GM21786 (cell line): ENCODE data around the gene SKIL.

Experiments used
- ATAC-seq: cut with Tn5 transposase; IDR thresholded peaks from one replicate; pipeline ENCODE4 v1.9.1; 2021; ENCODE audit not compliant: unreplicated experiment

The SKIL gene

DNA sequence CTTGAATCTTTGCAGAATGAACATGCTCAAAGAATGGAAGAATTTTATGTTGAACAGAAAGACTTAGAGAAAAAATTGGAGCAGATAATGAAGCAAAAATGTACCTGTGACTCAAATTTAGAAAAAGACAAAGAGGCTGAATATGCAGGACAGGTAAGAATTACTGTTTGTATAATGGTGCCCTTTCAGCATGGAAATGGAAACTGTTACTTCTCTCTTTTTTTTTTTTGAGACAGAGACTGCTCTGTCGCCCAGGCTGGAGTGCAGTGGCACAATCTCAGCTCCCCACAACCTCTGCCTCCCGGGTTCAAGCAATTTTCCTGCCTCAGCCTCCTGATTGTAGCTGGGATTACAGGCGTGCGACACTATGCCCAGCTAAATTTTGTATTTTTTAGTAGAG is 33.6 kb downstream of the SKIL start:
- no peak for ATAC-seq

DNA sequence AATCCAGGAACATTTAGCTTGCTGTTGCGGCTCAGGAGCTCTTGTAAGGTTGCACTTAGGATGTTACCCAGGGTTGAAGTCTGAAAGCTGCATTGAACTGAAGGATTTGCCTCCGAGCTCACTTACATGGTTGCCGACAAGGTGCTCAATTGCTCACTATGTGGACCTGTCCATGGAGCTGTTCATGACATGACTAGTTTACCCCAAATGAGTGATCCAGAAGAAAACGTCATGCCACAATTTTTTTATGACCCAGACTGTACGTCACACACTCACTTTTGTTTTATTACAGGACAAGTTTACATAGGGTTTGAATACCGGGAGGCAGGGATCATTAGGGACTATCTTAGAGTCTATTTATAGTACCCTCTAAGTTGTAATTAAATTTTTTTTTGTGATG is 40.2 kb downstream of the SKIL start:
- no peak for ATAC-seq

DNA sequence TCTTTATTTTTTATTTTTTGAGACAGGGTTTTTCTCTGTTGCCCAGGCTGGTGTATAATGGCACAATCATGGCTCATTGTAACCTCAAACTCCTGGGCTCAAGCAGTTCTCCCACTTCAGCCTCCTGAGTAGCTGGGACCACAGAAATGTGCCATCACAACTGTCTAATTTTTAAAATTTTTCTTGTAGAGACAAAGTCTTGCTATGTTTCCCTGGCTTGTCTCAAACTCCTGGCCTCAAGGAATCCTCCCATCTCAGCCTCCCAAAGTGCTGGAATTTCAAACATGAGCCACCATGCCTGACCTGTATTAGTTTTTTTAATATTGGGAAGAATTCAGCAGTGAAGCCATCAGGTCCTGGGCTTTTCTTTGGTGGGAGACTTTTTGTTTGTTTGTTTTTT is 47.6 kb downstream of the SKIL start:
- no peak for ATAC-seq

DNA sequence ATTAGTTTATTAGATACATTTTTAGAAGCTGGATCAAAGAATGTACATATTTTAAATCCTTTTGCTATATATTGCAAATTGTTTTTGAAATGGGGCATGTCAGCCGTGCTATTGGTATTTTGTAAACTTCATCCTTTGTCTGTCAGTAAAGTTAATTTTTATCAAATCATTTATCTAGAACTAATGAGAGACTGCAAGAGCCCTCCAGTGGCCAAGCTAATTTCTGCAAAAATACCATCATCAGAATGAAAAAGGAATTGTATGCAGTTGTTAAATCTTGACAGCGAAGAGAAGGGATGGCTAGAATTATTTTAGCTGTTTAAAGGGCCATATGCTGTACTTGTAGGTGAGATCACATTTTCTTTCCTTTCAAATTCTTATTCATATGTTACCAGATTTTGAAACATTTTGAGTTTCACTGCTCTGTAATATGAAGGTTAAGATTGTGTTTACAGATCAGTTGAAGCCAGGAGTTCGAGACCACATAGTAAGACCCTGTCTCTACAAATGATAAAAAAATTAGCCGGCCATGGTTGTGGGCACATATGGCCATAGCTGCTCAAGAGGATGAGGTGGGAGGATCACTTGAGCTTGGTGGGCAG is 53.0 kb downstream of the SKIL start:
- no peak for ATAC-seq

DNA sequence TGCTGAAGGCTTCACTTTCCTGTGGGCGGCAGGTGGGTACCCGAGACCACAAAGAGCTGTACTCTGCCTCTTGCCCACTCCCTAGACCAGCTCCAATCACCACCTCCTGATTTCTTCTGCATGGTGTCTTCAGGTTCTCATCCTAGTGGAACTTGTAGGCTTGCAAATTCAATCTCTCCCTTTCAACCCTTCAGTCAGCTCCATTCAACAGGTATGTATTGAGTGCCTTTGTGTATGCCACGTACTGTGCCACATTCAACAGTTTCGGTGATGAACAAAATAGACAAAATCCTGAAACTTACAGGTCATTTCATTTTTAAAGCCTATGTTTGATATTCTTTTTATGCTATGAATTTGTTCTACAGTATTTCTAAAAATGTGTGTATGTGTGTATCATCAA is 55.8 kb downstream of the SKIL start:
- ATAC-seq = no peak

DNA sequence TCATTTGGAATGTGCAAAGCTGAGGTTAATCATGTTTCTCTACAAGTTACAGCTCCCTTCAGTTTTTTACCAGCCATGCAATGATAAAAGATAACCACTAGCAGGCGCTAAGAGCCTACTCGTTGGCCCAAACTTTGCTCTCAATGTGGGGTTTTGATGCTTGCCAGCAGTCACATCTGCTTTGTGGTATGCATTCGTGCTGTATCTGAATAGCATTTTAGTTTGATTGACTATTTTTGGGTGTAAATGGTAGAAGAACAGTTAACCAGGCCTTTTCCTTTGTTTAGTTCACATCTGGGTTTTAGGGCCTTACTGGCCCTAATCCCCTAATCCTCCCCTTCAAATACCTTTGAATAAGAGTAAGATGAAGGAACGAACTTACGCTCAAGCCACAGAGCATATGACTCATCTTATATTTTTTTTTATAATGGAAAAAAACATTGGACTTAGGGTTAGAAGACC is 56.7 kb downstream of the SKIL start:
- no peak for ATAC-seq

DNA sequence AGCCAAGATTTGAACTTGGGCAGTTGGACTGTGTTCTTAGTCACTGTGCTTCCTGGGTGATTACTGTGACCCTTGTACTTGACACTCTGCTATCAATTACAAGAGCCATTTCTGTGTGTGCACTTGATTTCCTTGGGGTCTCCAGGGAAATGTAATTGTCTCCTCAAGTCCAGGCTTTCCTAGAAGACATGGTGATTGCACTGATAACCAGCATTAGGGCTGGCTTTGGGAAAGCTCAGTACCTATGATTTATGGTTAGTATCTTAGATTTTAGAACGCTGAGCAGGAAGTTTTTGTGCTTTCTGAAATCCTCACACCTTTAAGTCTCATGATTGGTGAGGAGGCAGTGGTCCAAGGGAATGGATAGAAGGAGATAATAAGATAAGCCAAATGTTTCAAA is 59.6 kb downstream of the SKIL start:
- no peak for ATAC-seq

DNA sequence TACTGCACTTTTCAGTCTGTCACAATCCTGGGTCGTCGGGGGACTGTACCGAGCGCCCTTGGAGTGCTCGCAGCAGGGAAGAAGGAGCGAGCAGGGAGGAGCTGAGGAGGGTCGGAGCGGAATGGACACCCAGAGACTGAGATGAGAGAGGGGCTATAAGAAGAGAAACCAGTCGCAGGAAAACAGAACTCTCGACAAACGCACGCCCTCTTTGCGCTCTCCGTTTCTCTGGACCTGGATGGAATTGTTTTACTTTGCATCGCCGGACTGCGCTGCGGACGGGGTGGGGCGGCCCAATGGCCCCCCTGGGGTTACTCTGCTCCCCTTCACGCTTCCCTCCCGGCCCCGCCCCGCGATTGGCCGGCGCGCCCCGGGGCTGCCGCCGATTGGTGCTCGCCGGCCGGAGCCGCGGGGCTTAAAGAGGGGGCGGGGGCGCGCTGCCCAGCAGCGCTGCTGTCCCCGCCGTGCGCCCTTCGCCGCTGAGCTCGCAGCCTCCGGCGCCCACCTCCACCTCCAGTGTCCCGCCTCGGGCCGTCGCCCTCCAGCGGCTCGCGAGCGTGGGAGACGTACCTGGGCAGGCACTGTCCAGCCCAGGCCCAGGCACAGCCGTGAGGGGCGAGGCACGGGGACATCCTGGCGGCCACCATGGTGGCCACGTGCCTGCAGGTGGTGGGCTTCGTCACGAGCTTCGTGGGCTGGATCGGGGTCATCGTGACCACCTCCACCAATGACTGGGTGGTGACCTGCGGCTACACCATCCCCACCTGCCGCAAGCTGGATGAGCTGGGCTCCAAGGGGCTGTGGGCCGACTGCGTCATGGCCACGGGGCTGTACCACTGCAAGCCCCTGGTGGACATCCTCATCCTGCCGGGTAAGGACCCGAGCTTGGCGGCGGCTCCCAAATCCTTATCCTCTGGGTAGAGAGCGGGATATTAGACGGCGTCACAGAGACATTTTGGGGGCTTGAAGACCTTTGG is 61.2 kb downstream of the SKIL start, which contains the start of gene CLDN11:
Gene CLDN11, plus strand, starts transcription at position 447 of the 977 bp plus-strand sequence. Its CDS starts 199 bp downstream, at position 646.
- no peak for ATAC-seq

DNA sequence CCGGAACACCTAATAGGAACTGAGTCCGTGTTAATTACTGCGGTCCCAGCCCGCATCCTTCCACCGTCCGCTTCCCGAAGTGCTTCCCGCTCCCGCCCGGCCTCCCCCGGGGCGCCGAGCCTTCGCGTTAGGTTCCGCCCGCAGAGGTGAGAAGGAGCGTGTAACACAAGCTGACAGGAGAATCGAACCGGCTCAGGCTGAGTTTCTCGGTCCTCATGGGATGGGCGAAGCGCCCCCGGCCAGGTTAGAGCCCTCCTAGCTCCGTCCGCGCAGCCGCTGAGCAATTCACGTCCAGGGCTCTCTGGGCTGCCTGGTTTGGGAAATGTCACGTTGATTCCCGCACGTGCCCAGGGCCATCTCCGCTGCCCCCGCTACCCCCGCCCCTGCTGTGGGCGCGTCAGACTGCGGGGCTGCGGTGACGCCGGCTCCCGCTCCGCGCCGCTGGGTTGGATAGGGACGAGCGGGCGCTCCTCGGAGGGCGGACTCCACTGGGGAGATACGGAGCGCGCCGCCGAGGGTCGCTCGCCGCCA is 62.1 kb downstream of the SKIL start:
- ATAC-seq = no peak

DNA sequence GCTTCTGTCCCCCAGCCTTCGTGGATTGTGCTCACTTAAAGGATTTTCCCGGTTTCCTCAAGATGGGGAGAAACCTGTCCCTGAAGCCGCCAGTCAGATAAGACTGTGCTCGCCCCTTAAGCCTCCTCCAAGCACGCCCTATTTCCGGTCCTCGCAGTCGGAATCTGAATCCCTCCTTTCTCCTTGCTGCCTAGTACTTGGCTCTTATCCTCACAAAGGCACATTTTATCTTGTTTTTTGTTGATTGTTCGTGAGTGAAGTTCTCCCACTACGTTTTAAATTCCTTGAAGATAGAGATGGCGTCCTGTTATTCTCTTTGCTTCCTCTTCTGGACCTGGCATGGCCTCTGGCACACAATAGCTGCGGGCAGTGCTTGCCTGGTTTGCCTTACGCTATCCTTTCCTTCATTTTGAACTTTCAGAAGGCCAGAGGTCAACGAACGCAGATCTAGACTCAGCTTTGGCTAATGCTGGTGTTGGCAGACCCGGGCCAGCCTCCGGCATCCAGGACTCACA is 62.8 kb downstream of the SKIL start:
- ATAC-seq = no peak

DNA sequence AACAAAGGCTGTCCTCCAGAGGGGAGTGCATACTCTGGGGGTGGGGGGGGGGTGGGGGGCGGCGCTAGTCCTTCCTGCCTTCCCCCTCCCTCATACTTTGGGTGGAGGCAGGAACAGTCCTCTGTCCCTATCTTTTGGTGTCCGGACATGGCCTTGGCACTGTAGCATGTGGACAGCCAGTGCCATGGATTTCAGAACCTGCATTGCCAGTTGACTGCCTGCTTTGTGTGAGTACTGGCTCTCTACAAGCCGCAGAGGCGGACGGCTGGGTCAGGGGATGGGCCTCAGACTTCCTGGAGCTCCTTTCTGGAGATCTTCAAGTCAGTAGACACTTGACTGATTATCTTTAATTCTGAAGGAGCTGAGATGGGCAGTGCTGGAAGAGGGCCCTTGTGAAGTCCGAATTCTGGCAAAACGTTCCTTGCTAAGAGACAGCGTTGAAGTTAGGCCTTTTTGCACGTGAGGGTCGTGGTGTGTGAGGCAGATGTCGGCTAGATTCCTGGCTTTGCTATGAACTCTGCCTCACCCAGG is 63.7 kb downstream of the SKIL start:
- no peak for ATAC-seq

DNA sequence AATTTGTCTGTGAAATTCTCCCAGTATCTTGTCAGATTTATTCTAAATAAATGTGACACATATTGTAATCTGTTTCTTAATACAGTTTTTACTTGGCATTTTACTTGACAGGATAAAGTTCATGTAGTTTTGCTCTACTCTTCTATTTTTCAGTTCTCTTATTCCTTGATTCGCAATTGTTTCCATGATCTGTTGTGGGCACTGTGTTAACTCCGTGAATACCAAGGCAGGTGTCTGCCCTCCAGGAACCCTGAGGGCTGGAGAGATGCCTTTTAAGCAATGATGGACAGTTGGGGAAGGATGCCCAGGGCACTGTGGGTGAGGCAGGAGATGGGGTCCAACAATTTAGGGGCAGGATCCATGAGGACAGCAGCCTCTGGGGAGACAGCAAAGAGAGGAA is 64.2 kb downstream of the SKIL start:
- no peak for ATAC-seq

DNA sequence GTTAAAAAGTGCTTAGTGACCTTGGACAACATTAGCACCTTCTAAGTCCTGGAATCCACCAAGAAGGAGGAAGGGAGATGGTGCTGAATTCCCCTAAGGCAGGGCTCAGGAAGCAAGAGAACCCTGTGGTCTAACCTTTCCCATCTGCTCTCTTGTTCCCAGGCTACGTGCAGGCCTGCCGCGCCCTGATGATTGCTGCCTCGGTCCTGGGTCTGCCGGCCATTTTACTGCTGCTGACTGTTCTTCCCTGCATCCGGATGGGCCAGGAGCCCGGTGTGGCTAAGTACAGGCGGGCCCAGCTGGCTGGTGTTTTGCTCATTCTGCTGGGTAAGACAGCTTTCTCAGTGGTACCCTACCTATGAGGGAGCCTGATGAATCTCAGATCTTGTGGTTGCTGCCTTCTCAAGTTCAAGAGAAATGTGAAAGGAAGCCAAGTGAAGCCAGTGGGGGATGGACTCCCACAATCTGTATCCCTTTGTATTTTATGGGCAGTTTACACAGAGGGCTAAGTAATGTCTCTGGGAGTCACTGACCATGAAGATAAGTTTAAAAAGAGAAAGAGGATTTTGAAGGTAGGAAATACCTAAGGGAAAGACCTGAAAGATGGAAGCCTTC is 65.6 kb downstream of the SKIL start:
- ATAC-seq = no peak

DNA sequence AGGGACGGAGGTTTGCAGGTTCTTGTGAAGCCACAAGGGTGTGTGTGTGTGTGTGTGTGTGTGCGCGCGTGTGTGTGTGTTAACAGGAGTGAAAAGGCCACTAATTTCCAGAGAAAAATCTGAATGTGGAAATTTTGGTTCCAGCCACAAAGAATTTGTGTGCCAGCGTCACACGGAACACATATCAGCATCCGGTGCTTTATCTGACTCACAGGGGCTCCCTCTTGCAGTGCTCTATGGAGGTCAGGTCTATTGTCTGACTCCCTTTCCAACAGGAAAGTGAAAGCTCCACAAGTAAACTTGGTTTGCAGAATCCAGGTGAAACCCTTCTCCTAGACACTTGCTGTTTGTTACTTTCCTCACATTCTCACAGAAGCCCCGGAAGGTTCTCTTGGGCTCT is 67.4 kb downstream of the SKIL start:
- no peak for ATAC-seq

DNA sequence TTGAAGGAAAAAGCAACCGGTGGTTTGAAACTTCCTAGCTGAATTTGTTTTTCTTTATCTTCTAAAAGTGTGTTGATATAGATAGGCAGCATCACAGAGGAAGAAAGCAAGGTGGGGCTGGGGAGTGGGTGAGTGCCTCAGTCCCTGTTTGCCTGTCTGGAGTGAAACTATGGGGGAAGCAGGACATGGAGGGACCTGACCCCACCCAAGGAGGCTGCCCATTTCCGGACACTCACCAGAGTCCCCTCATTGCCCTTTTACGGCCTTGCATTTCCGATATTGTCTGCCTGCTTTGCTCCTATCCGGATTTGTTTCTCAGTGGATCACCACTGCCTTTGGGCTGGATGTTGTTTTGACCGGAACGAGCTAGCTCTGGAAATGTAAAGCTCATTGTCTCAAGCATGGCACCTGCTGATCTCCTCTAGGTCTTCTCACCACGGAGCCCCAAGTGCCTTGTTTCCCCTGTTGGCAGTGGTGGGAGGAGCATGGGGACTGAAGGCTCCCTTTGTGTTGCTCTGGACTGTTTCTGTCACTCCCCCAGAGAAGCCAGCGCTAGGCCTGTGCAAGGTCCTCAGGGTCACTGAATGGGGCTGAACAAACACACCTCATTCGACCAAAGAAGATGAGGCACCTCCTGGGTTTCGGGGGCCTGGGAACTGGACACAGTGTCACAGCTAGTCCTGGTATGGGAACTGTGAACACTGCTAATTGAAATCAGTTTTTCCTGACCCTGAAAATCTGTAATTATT is 68.2 kb downstream of the SKIL start:
- no peak for ATAC-seq

DNA sequence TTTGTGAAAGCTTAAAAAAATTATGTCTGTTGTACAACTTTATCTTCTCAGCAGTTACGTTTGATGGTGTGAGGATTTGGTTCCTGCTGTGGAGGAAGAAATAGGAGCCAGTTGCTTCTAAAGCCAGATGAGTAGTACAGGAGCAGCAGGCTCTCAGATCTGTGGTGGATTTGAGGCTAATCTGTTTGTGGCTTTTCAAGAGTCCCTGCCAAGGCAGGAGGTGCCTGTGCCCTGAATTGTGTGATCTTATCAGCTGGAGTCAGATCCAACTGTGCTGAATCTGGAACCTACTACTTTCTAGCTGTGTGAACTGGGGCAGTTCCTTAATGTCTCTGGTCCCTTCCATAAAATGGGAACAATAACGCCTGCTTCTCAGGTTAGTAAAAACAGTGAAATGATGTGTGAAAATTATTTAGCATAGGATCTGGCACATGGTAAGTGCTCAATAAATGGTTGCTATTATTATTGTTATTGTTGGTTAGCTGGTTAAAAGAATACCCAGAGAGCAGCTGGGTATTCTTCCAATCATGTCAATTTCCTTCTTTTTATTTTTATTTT is 68.8 kb downstream of the SKIL start:
- no peak for ATAC-seq

DNA sequence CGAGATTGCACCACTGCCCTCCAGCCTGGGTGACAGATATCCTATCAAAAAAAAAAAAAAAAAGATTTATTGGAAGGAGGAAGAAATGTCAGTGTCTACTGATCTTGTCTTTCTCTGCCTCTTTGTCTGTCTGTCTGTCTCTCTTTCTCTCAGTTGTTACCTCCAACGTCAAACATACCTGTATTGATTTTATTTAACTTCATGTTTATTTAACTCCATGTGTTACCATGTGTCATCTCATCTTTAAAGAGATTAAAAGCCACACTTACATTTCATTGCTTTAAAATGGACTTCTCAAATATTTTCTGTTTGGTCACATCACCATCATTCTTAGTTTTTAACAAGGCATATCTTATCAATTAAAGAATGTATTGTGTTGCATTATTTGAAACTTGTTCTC is 70.6 kb downstream of the SKIL start:
- ATAC-seq = no peak

DNA sequence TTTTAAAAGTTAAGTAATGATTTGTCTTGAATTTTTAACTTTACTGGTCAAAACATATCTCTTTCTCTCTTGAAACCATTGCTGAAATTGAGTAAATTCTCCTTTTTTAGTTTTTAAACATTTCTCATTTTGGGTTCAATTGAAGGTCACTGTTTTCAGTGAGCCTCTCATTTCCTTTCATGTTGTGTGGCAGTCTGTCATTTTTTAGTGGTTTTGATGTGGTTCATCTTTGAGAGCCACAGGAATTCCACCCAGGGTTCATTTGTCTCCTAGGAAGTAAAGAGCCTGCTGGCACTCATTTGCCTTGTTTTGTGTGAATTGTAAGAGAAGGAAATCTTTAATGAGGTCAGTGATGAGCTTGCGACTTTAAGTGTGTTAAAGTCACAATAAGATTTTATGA is 71.5 kb downstream of the SKIL start:
- no peak for ATAC-seq

DNA sequence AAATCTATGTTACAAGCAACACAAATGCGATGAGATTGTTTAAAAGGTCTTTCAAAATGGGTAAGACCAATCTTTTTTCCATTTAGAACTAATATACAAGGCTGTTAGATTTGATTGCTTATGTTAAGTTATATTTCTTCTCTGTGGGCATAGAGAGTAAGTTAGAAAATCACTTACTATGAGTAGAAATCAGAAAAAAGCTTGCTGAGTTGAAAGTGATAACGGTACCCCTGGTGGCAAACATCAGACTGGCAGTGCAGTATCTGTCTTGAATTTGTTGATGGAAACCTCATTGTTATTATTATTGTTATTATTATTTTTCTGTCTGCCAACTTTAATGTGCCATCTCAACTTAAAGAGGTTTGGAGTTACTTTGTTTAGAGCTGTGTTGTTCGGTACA is 73.5 kb downstream of the SKIL start:
- no peak for ATAC-seq

DNA sequence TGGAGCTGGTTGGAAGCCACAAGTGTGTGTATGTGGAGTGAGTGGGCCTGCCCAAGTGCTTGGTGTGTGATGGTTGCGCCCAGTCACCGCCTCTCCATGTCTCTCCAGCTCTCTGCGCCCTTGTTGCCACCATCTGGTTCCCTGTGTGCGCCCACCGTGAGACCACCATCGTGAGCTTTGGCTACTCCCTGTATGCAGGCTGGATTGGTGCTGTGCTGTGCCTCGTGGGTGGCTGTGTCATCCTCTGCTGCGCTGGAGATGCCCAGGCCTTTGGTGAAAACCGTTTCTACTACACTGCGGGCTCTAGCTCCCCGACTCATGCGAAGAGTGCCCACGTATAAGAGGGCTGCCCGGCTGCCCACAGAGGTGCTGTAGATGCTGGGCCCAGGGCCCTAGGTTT is 74.9 kb downstream of the SKIL start:
- ATAC-seq = no peak
